ENCODE measurements around the gene PCA3. TPM values are rescaled to one million over a fixed set of nuclear protein-coding genes. Genes with fewer than 3 reads are reported as not detected.

The PCA3 gene
- total RNA-seq, 1 experiment from 2014 or later: not detected

- DNase-seq (ENCODE audit: low read depth): no peak
These were observed 56.2 kb downstream of the PCA3 start for GRCh38 chr9:76820431-76820830.

DNA sequence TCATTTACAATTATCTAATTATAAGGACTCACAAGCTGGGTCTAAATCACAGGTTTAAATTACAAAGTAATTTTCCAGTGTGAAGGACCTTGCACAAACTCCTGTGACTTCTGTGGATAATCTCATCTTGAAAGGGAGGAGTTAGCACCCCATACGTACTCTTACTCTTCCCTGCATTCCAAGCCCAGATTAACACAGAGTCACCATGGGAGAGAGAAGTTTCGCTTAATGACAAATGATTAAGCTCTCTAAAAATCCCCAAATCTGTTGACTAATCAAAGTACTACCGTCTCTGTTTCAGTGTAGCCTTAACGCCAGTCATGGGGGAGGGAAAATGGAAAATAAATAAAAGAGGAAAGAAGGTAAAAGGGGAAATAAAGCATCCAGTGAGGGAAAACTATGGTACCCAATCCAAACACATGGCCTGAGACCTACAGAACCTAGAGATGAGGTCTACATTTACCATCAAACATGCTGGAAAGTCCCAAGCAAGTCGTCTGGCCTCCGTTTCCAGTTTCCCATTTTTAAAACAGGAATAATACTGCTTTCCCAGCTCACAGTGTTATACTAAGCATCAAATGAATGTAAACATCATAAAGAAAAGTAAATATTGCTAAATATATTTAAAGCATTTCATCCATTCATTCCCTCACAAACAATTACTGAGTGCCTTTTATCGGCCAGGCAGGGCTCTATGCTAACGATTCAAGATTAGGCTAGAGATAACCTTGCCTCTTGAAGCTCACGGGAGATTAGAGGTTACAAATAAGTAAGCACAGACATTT is 63.2 kb downstream of the PCA3 start:
- DNase-seq (ENCODE audit: low read depth): no peak

DNA sequence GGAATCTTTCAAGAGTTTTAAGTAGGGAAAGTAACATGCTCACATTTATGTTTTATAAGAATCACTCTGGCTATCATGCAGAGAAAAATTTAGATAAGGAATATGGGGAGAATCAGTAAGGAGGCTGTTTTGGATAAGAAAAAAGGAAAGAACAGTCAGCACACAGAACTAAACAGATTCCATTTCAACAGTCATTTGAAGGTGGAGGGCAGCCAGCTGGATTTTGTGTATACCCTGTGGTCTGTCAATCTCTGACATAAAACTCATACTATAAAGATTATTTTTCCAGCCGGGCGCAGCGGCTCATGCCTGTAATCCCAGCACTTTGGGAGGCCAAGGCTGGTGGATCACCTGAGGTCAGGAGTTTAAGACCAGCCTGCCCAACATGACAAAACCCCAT is 64.2 kb downstream of the PCA3 start:
- no peak for DNase-seq (ENCODE audit: low read depth)

- peak; percentile 66 for DNase-seq (ENCODE audit: low read depth)
These were observed 71.5 kb downstream of the PCA3 start for GRCh38 chr9:76835571-76836283.

Small RNA genes lying within 50 kb of the gene (small RNA-seq; reads per million reads assigned to genes)
- gene AL359314.1: not detected

Other genes with a start within 250 kb of the PCA3 start
- gene PRUNE2, start 141.7 kb downstream of the PCA3 start, total RNA-seq (2014; rRNA removed; shearing (Covaris generic)): 0.50 and 0.59 TPM in 2 replicates